Measurements from ENCODE around the gene FMN1. TPM values are rescaled to one million over a fixed set of nuclear protein-coding genes. Genes with fewer than 3 reads are reported as not detected.

FMN1 gene
- total RNA-seq, 2 donors from 2014 or later = 0.60 to 1.1 TPM

- Mint-ChIP-seq H3K4me1 (peaks cover 44% of the 10 kb centered on the region), H3K36me3 (ENCODE audit: low read depth) (no peaks in the 10 kb centered on the region), H3K4me3 (no peak overlapping the region), H3K27ac (no peak overlapping the region), H3K9me3 (no peaks in the 10 kb centered on the region), H3K27me3 (ENCODE audit: insufficient read depth) (no peaks in the 10 kb centered on the region)
- no peak for TF ChIP-seq CTCF (conservative IDR thresholded peaks at IDR 0.05)
- 67 to 87% methylated on average over 4 of the region's 5 CpGs for WGBS, 2 experiments (ENCODE audit: insufficient coverage in 1 of 2, insufficient read length in 1 of 2)
- Histone ChIP-seq H3K9ac (ENCODE audit: extremely low read depth, low read length, poor library complexity, severe bottlenecking) (no peak overlapping the region), H3K27ac (ENCODE audit: low read depth, low read length) (no peak overlapping the region), H3K4me3 (ENCODE audit: low read length) (no peak overlapping the region), H3K9me3 (ENCODE audit: control insufficient read depth, low read length) (no peaks in the 10 kb centered on the region), H3K4me1 (ENCODE audit: control insufficient read depth, insufficient read depth, low read length) (peaks cover 16% of the 10 kb centered on the region), H3K27me3 (ENCODE audit: control insufficient read depth, insufficient read depth, low read length, poor library complexity, severe bottlenecking) (no peaks in the 10 kb centered on the region), H3K36me3 (ENCODE audit: control insufficient read depth, insufficient read depth, low read length) (no peaks in the 10 kb centered on the region)
- DNase-seq = no peak
Observed at GRCh38 chr15:32908135-32908801, 286.2 kb downstream of the FMN1 start.

GRCh38 chr15:32905481-32905880 is 289.0 kb downstream of the FMN1 start:
- WGBS, 2 experiments (ENCODE audit: insufficient coverage in 1 of 2, insufficient read length in 1 of 2) = 97 to 100% methylated on average over 2 to 4 of the region's 4 CpGs

GRCh38 chr15:32904448-32904847 is 290.1 kb downstream of the FMN1 start:
- no peak for DNase-seq
- no peak for TF ChIP-seq CTCF (conservative IDR thresholded peaks at IDR 0.05)
- no peaks in the 10 kb centered on the region for H3K36me3 ChIP-seq (ENCODE audit: control insufficient read depth, insufficient read depth, low read length)
- peaks cover 23% of the 10 kb centered on the region for H3K4me1 ChIP-seq (ENCODE audit: control insufficient read depth, insufficient read depth, low read length)
- Mint-ChIP-seq H3K9me3 (no peaks in the 10 kb centered on the region), H3K27me3 (ENCODE audit: insufficient read depth) (no peaks in the 10 kb centered on the region), H3K36me3 (ENCODE audit: low read depth) (no peaks in the 10 kb centered on the region), H3K4me1 (peaks cover 55% of the 10 kb centered on the region), H3K4me3 (no peak overlapping the region), H3K27ac (no peak overlapping the region)
- H3K27me3 ChIP-seq (ENCODE audit: control insufficient read depth, insufficient read depth, low read length, poor library complexity, severe bottlenecking) = no peaks in the 10 kb centered on the region
- H3K9ac ChIP-seq (ENCODE audit: extremely low read depth, low read length, poor library complexity, severe bottlenecking) = no peak overlapping the region
- H3K4me3 ChIP-seq (ENCODE audit: low read length) = no peak overlapping the region
- no peak overlapping the region for H3K27ac ChIP-seq (ENCODE audit: low read depth, low read length)
- WGBS, 2 experiments (ENCODE audit: insufficient coverage in 1 of 2, insufficient read length in 1 of 2) = 100% methylated on average over 2 of the region's 2 CpGs; no CpG with 5 or more reads in 1 of the 2 experiments
- no peaks in the 10 kb centered on the region for H3K9me3 ChIP-seq (ENCODE audit: control insufficient read depth, low read length)

More at GRCh38 chr15:32905481-32905880, 289.0 kb downstream of the FMN1 start:
- no peak overlapping the region for H3K9ac ChIP-seq (ENCODE audit: extremely low read depth, low read length, poor library complexity, severe bottlenecking)
- no peaks in the 10 kb centered on the region for H3K27me3 ChIP-seq (ENCODE audit: control insufficient read depth, insufficient read depth, low read length, poor library complexity, severe bottlenecking)
- H3K36me3 Mint-ChIP-seq (ENCODE audit: low read depth) = no peaks in the 10 kb centered on the region
- no peak overlapping the region for H3K27ac ChIP-seq (ENCODE audit: low read depth, low read length)
- no peak overlapping the region for H3K27ac Mint-ChIP-seq
- H3K4me3 ChIP-seq (ENCODE audit: low read length) = no peak overlapping the region
- TF ChIP-seq CTCF (conservative IDR thresholded peaks at IDR 0.05) = no peak
- DNase-seq = no peak
- H3K4me1 Mint-ChIP-seq = peaks cover 47% of the 10 kb centered on the region
- H3K9me3 ChIP-seq (ENCODE audit: control insufficient read depth, low read length) = no peaks in the 10 kb centered on the region
- no peaks in the 10 kb centered on the region for H3K36me3 ChIP-seq (ENCODE audit: control insufficient read depth, insufficient read depth, low read length)
- peaks cover 21% of the 10 kb centered on the region for H3K4me1 ChIP-seq (ENCODE audit: control insufficient read depth, insufficient read depth, low read length)
- H3K9me3 Mint-ChIP-seq = no peaks in the 10 kb centered on the region
- H3K27me3 Mint-ChIP-seq (ENCODE audit: insufficient read depth) = no peaks in the 10 kb centered on the region
- H3K4me3 Mint-ChIP-seq = no peak overlapping the region

All from endodermal cell (in vitro differentiated cells).